K562 (cell line): ENCODE results near the gene TUBA4B. TPM values are rescaled to one million over a fixed set of nuclear protein-coding genes. Genes with fewer than 3 reads are reported as not detected.

Experiments
- BACH1 ChIP-seq: fragments of 200-800 bp; sonication (Bioruptor generic); IDR thresholded peaks from 2 replicates; pipeline ENCODE4 v1.6.1; 2016; ENCODE audit warnings: missing genetic modification characterization, missing compliant biosample characterization
- CBFB ChIP-seq: sonication (generic); formaldehyde crosslinking; IDR thresholded peaks from 2 replicates; pipeline ENCODE4 v1.4.0; 2020; ENCODE audit warnings: mild to moderate bottlenecking, missing genetic modification reagents
- CBX3 ChIP-seq, 2 experiments: IDR thresholded peaks; 1 replicate in 1 of 2; 2 replicates in 1 of 2; pipeline ENCODE4 v1.6.1; 2012; ENCODE audit warnings: inconsistent platforms in 2 of 2, low read length in 2 of 2, borderline replicate concordance in 1 of 2, control low read depth in 1 of 2
- CBX5 ChIP-seq: IDR thresholded peaks from 2 replicates; pipeline ENCODE4 v1.6.1; 2014; ENCODE audit warnings: low read depth, borderline replicate concordance
- CREB1 ChIP-seq, 2 experiments: sonication (generic) in 1 of 2; formaldehyde crosslinking in 1 of 2; IDR thresholded peaks; 2 replicates each; pipeline versions ENCODE4 v1.6.1 to v1.8.0; 2012 to 2022; ENCODE audit warnings: inconsistent platforms in 1 of 2, mild to moderate bottlenecking in 1 of 2, missing genetic modification reagents in 1 of 2, moderate library complexity in 1 of 2
- CXXC5 ChIP-seq: fragments of 250-450 bp; sonication (Bioruptor Pico); IDR thresholded peaks from 2 replicates; pipeline ENCODE4 v1.8.0; 2022; ENCODE audit warnings: inconsistent platforms, mild to moderate bottlenecking, moderate library complexity
- KDM1A ChIP-seq, 2 experiments: fragments of 450-650 bp; IDR thresholded peaks; 2 replicates each; pipeline ENCODE4 v1.6.1; 2016; ENCODE audit warnings: mild to moderate bottlenecking in 2 of 2
- PURB ChIP-seq: sonication (generic); formaldehyde crosslinking; IDR thresholded peaks from 2 replicates; pipeline ENCODE4 v1.9.0; 2021; ENCODE audit warnings: low read depth, mild to moderate bottlenecking, missing genetic modification reagents
- REST ChIP-seq, 2 experiments: fragments of 450-650 bp; formaldehyde crosslinking in 1 of 2; IDR thresholded peaks; 2 replicates each; pipeline versions ENCODE4 v1.4.0 to v1.6.1; 2014 to 2020; ENCODE audit warnings: mild to moderate bottlenecking in 2 of 2, borderline replicate concordance in 1 of 2, low read depth in 1 of 2
- SP1 ChIP-seq: sonication (generic); formaldehyde crosslinking; IDR thresholded peaks from 2 replicates; pipeline ENCODE4 v1.8.1; 2022; ENCODE audit warnings: mild to moderate bottlenecking, missing genetic modification reagents
- TCF7 ChIP-seq: sonication (generic); IDR thresholded peaks from 2 replicates; pipeline ENCODE4 v1.6.1; 2016; ENCODE audit warnings: antibody characterized with exemption, borderline replicate concordance
- UBTF ChIP-seq, 2 experiments: IDR thresholded peaks; 2 replicates each; pipeline ENCODE4 v1.6.1; 2012; ENCODE audit warnings: improper control_type of control experiment in 2 of 2, low read depth in 2 of 2, low read length in 2 of 2, borderline replicate concordance in 1 of 2
- ZNF174 ChIP-seq: fragments of 250-450 bp; sonication (Bioruptor Pico); IDR thresholded peaks from 2 replicates; pipeline ENCODE4 v1.4.0; 2020; ENCODE audit warnings: mild to moderate bottlenecking
- ZNF408 ChIP-seq: fragments of 250-450 bp; sonication (Bioruptor Pico); IDR thresholded peaks from 2 replicates; pipeline ENCODE4 v1.4.0; 2020; ENCODE audit warnings: low read depth, mild to moderate bottlenecking, moderate library complexity
- polyA plus RNA-seq, 8 experiments: library from polyadenylated mRNA; depleted of rRNA in 4 of 8; stranded (reverse) in 5 of 8; unstranded in 3 of 8; fragments of >200 nt; fragmentation: Nextera tagmentation in 2 of 8; fragmentation: Illumina TruSeq in 1 of 8; extraction: Ambion mirVana in 2 of 8; extraction: Trizol in 1 of 8; gene quantifications; 2 replicates each; pipeline versions ENCODE4 v1.2.1 to v1.2.3, GENCODE V29; 2011 to 2014; ENCODE audit warnings: inconsistent platforms in 1 of 8, missing spikeins in 1 of 8
- total RNA-seq, 7 experiments: library from RNA; depleted of rRNA in 6 of 7; stranded (reverse); fragments of >200 nt in 6 of 7; fragmentation: Illumina TruSeq in 2 of 7; extraction: Trizol in 2 of 7; gene quantifications; 2 replicates each; pipeline versions ENCODE4 v1.2.1 to v1.2.3, GENCODE V29; 2011 to 2021; ENCODE audit warnings: low replicate concordance in 1 of 7
- TF ChIP-seq, protein P1 (sequence below): sonication (generic); formaldehyde crosslinking; IDR thresholded peaks from 2 replicates; pipeline ENCODE4 v1.8.1; 2022; ENCODE audit warnings: missing genetic modification reagents

TUBA4B gene
- total and polyA plus RNA-seq, 9 of the 15 experiments (the other 6 are each of a cell fraction or from before 2014, with no cell fraction given) = 0.04 TPM; not detected in 8

GRCh38 chr2:219229305-219230058 is 23.6 kb upstream of the TUBA4B start, which contains the start of the genes ANKZF1 and ATG9A (continued):
- peak; percentile 29 to 80; a peak in 1 of 4 replicates for TF ChIP-seq UBTF (IDR thresholded peaks at IDR 0.05; ENCODE audit: borderline replicate concordance in 1 of 2, low read depth in 2 of 2, low read length in 2 of 2)
- no peak for TF ChIP-seq PURB
- TF ChIP-seq CBX3 (IDR thresholded peaks at IDR 0.05; ENCODE audit: borderline replicate concordance in 1 of 2, low read length in 2 of 2) = 0 out of 3 replicates have a peak, but pooled peaks of 1 of the 2 experiments have one; percentile 27
- TF ChIP-seq TCF7 = no peak
- no peak for TF ChIP-seq ZNF408 (CRISPR knock-in tag)
- TF ChIP-seq CREB1 (IDR thresholded peaks at IDR 0.05) = peak; percentile 88
- TF ChIP-seq CREB1 (CRISPR knock-in tag; IDR thresholded peaks at IDR 0.05) = peak; percentile 86
- no peak for TF ChIP-seq KDM1A (IDR thresholded peaks at IDR 0.05)
- TF ChIP-seq CBX5 = no peak
- TF ChIP-seq CBFB = no peak
- no peak for TF ChIP-seq ZNF174
- TF ChIP-seq REST (IDR thresholded peaks at IDR 0.05; ENCODE audit: borderline replicate concordance) = no peak
- 0 out of 2 replicates have a peak, but pooled peaks have one; percentile 47 for TF ChIP-seq REST (CRISPR knock-in tag; IDR thresholded peaks at IDR 0.05; ENCODE audit: low read depth)
- TF ChIP-seq, protein P1, sequence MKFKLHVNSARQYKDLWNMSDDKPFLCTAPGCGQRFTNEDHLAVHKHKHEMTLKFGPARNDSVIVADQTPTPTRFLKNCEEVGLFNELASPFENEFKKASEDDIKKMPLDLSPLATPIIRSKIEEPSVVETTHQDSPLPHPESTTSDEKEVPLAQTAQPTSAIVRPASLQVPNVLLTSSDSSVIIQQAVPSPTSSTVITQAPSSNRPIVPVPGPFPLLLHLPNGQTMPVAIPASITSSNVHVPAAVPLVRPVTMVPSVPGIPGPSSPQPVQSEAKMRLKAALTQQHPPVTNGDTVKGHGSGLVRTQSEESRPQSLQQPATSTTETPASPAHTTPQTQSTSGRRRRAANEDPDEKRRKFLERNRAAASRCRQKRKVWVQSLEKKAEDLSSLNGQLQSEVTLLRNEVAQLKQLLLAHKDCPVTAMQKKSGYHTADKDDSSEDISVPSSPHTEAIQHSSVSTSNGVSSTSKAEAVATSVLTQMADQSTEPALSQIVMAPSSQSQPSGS (CRISPR knock-in tag) = no peak
- peak; percentile 79; the same call in 1 of the 2 replicates for TF ChIP-seq BACH1 (tag)
- peak; percentile 85 for TF ChIP-seq CXXC5 (CRISPR knock-in tag)
- peak; percentile 93 for TF ChIP-seq SP1 (CRISPR knock-in tag)
